MCF 10A (cell line): ENCODE results near the gene MTA3. TPM values are rescaled to one million over a fixed set of nuclear protein-coding genes. Genes with fewer than 3 reads are reported as not detected.

Source experiments
- BruUV-seq: library from RNA; stranded (reverse); fragments of 400-500 nt; replicated peaks from 2 replicates; lab custom pipeline; 2021; lab: Mats Ljungman, UMichigan
- CTCF ChIA-PET: fragments of 300-600 bp; sonication (Branson Sonifier 250); formaldehyde crosslinking; extraction: SDS; loops from one replicate; lab custom pipeline; 2021; ENCODE audit warnings: antibody characterized with exemption, inconsistent platforms; lab: Yijun Ruan, JAX
- POLR2A ChIA-PET: fragments of 300-600, 350-650 bp; sonication (Branson Sonifier 250); formaldehyde crosslinking; extraction: SDS; loops from one replicate; lab custom pipeline; 2020; ENCODE audit warnings: antibody characterized with exemption, inconsistent platforms; lab: Yijun Ruan, JAX
- DNase-seq: peaks from one replicate; pipeline ENCODE4 v3.0.0-alpha.2; 2018; ENCODE audit not compliant: unreplicated experiment
- H3K27ac Mint-ChIP-seq: one replicate; pipeline ENCODE4 v1.8.0; 2022; ENCODE audit warnings: mild to moderate bottlenecking, low read depth, mixed read lengths; ENCODE audit not compliant: unreplicated experiment
- H3K27me3 Mint-ChIP-seq: one replicate; pipeline ENCODE4 v1.8.0; 2022; ENCODE audit warnings: mixed read lengths; ENCODE audit not compliant: insufficient read depth, unreplicated experiment
- H3K36me3 Mint-ChIP-seq: one replicate; pipeline ENCODE4 v1.8.0; 2022; ENCODE audit warnings: mild to moderate bottlenecking, moderate library complexity, mixed read lengths; ENCODE audit not compliant: insufficient read depth, unreplicated experiment
- H3K4me1 Mint-ChIP-seq: one replicate; pipeline ENCODE4 v1.8.0; 2022; ENCODE audit warnings: mixed read lengths; ENCODE audit not compliant: insufficient read depth, unreplicated experiment
- H3K4me3 Mint-ChIP-seq: one replicate; pipeline ENCODE4 v1.8.0; 2022; ENCODE audit warnings: mild to moderate bottlenecking, moderate library complexity, mixed read lengths; ENCODE audit not compliant: unreplicated experiment
- H3K9me3 Mint-ChIP-seq: one replicate; pipeline ENCODE4 v1.8.0; 2022; ENCODE audit warnings: mixed read lengths; ENCODE audit not compliant: unreplicated experiment
- intact Hi-C: fragments of 100-400 bp; cut with micrococcal nuclease; formaldehyde crosslinking; loops from 2 replicates; pipeline ENCODE4 v1.14.1; 2022
- total RNA-seq: library from RNA; stranded (reverse); gene quantifications from 2 replicates; pipeline ENCODE4 v1.2.3, GENCODE V29; 2022
- TF ChIP-seq, protein P1 (sequence below): fragments of 200-600 bp; IDR thresholded peaks from one replicate; pipeline ENCODE4 v1.8.0; 2022; ENCODE audit warnings: antibody characterized with exemption, mild to moderate bottlenecking; ENCODE audit not compliant: unreplicated experiment

MTA3 gene
- total RNA-seq, 1 experiment from 2014 or later = 41.4 TPM

DNA sequence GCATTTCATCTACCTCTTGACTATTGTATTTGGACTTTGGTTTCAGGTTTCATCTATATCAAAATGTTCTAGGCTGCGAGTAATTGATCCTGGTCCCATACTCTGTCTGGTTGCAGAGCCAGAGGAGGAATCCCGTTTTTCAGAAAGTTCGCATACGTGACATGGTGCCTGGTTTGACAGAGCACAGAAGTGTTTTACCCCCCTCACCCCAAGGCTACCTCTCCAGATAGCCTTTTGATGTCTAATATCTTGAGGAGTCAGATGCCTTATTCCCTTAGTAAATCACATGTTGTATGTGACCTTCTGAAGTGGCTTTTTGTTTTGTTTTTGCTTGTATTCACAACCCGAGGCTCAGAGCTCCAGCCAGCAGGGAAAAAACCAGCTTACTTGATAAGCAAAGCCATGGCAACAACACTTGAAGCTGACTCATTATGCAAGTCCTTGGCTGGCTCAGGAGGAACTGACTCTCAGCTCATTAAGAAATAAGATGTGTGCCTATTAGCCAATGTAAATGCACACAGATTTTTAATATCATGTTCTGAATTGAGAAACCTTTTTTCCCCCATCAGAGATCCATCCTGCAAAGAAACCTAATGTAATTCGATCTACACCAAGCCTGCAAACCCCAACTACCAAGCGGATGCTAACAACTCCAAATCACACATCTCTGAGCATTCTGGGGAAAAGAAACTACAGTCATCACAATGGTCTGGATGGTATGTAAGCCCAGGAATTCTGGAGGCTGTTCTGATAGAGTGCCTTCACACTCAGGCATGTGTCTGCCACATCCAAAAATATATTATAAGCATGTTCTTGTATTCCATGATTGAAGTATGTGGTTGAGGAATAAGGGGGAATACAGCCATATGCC, 154.1 kb downstream of the MTA3 start:
- peak; percentile 69 for DNase-seq
- CTCF ChIA-PET = interaction anchor here (0.6 to 0.7 kb wide), 3 partner anchors 8 to 36 kb away, joined by 3 to 4 read pairs (median 3); no protein-coding TSS in a partner anchor
- TF ChIP-seq, protein P1, sequence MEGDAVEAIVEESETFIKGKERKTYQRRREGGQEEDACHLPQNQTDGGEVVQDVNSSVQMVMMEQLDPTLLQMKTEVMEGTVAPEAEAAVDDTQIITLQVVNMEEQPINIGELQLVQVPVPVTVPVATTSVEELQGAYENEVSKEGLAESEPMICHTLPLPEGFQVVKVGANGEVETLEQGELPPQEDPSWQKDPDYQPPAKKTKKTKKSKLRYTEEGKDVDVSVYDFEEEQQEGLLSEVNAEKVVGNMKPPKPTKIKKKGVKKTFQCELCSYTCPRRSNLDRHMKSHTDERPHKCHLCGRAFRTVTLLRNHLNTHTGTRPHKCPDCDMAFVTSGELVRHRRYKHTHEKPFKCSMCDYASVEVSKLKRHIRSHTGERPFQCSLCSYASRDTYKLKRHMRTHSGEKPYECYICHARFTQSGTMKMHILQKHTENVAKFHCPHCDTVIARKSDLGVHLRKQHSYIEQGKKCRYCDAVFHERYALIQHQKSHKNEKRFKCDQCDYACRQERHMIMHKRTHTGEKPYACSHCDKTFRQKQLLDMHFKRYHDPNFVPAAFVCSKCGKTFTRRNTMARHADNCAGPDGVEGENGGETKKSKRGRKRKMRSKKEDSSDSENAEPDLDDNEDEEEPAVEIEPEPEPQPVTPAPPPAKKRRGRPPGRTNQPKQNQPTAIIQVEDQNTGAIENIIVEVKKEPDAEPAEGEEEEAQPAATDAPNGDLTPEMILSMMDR = no peak
- no peaks in the 10 kb centered on the region for H3K27me3 Mint-ChIP-seq
- POLR2A ChIA-PET = interaction anchor here (0.7 to 1.3 kb wide), 3 partner anchors 10 to 297 kb away, joined by 3 read pairs; no protein-coding TSS in a partner anchor
- intact Hi-C loops = no loop called here
- BruUV-seq = no TSS peak
- no peaks in the 10 kb centered on the region for H3K36me3 Mint-ChIP-seq
- no peak overlapping the region for H3K4me3 Mint-ChIP-seq
- H3K9me3 Mint-ChIP-seq = no peaks in the 10 kb centered on the region
- H3K4me1 Mint-ChIP-seq = peaks cover 7% of the 10 kb centered on the region
- H3K27ac Mint-ChIP-seq = no peak overlapping the region

DNA sequence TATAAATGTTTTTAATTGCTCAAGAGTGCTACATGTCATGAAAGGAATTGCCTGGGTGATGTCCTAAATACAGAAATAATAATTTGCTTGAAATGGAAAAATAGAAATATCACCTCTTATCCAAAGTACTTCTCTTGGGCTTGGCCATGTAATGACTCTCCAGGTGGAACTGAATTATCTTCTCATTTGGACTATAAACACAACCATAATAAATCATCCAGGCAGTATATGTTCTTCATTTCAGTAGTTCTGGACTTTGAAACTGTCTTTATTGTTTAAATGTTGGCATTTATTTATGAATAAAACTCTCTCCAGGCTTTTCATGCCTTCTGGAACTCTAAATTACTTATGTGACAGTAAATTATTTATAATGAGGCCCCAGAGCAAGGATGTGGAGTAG, 155.0 kb downstream of the MTA3 start:
- CTCF ChIA-PET = no interaction called here
- intact Hi-C loops = no loop called here
- no TSS peak for BruUV-seq
- H3K27ac Mint-ChIP-seq = no peak overlapping the region
- H3K27me3 Mint-ChIP-seq = no peaks in the 10 kb centered on the region
- TF ChIP-seq, protein P1 = no peak
- POLR2A ChIA-PET = interaction anchor here (1.1 kb wide), 1 partner anchor 66 kb away, joined by 3 read pairs; no protein-coding TSS in a partner anchor
- H3K4me3 Mint-ChIP-seq = no peak overlapping the region
- peaks cover 7% of the 10 kb centered on the region for H3K4me1 Mint-ChIP-seq
- H3K36me3 Mint-ChIP-seq = no peaks in the 10 kb centered on the region
- DNase-seq = no peak
- H3K9me3 Mint-ChIP-seq = no peaks in the 10 kb centered on the region

GRCh38 chr2:42724886-42725285, 156.5 kb downstream of the MTA3 start:
- no peaks in the 10 kb centered on the region for H3K9me3 Mint-ChIP-seq
- ChIA-PET CTCF (no interaction called here), POLR2A (interaction anchor here (1.1 kb wide), 1 partner anchor 13 kb away, joined by 4 read pairs; no protein-coding TSS in a partner anchor)
- no peak overlapping the region for H3K27ac Mint-ChIP-seq
- no peak for DNase-seq
- BruUV-seq = no TSS peak
- intact Hi-C loops = no loop called here
- H3K4me3 Mint-ChIP-seq = no peak overlapping the region
- H3K36me3 Mint-ChIP-seq = no peaks in the 10 kb centered on the region
- H3K27me3 Mint-ChIP-seq = no peaks in the 10 kb centered on the region
- TF ChIP-seq, protein P1 = no peak
- H3K4me1 Mint-ChIP-seq = peaks cover 7% of the 10 kb centered on the region

DNA sequence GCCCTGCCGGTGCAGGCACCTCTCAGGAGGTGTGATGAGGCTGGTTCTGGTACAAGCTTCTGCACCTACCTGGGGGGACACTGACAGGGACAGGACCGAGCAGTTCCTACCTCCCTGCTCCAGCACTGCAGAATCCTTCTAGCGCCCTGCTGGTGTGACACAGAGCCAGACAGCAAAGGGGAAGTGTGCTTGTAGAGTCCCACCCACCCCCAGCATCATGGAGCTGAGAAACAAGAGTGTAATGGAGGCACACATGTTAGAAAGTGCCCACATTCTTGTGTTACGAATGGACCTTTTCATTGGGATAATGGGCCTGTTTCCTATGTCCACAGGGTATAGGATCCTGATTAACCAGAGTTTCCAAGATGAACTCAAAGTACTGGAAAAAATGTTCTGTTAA, 157.2 kb downstream of the MTA3 start:
- peaks cover under 1% of the 10 kb centered on the region for H3K9me3 Mint-ChIP-seq
- DNase-seq = no peak
- H3K27ac Mint-ChIP-seq = no peak overlapping the region

More for the DNA sequence above, 157.2 kb downstream of the MTA3 start:
- ChIA-PET POLR2A (interaction anchor here (1.1 kb wide), 1 partner anchor 12 kb away, joined by 4 read pairs; no protein-coding TSS in a partner anchor), CTCF (interaction anchor here (0.5 to 0.6 kb wide), 2 partner anchors 22 to 294 kb away, joined by 3 to 4 read pairs; no protein-coding TSS in a partner anchor)
- H3K4me3 Mint-ChIP-seq = no peak overlapping the region
- peaks cover 7% of the 10 kb centered on the region for H3K4me1 Mint-ChIP-seq
- H3K36me3 Mint-ChIP-seq = no peaks in the 10 kb centered on the region
- intact Hi-C loops = no loop called here
- BruUV-seq = no TSS peak
- TF ChIP-seq, protein P1 = no peak
- H3K27me3 Mint-ChIP-seq = no peaks in the 10 kb centered on the region
